SK-N-MC (cell line): ENCODE data around the gene TAF3.

Source experiments
- DNase-seq: peaks from one replicate; pipeline ENCODE4 v3.0.0-alpha.2; 2011; ENCODE audit warnings: low read depth, low spot score
- H3K27ac ChIP-seq: fragments of 200-600 bp; sonication (generic); 2 replicates; pipeline ENCODE4 v1.5.1; 2016; ENCODE audit warnings: mixed run types
- H3K36me3 ChIP-seq: fragments of 200-600 bp; sonication (generic); 2 replicates; pipeline ENCODE4 v1.6.1; 2017; ENCODE audit warnings: antibody characterized with exemption, low read length, mixed read lengths; ENCODE audit not compliant: insufficient read depth
- H3K4me3 ChIP-seq: fragments of 200-600 bp; sonication (generic); 2 replicates; pipeline ENCODE4 v1.5.1; 2016
- H3K9ac ChIP-seq: fragments of 200-600 bp; sonication (generic); 2 replicates; pipeline ENCODE4 v1.8.0; 2017; ENCODE audit warnings: mixed run types, mixed read lengths; ENCODE audit not compliant: insufficient read length
- H3K9me3 ChIP-seq: fragments of 200-600 bp; sonication (generic); 2 replicates; pipeline ENCODE4 v1.6.1; 2017; ENCODE audit warnings: low read depth, mild to moderate bottlenecking, antibody characterized with exemption, low read length, moderate library complexity, mixed read lengths
- EZH2 ChIP-seq: fragments of 200-600 bp; sonication (generic); IDR thresholded peaks from one replicate; pipeline ENCODE4 v1.6.1; 2017; ENCODE audit warnings: antibody characterized with exemption
- FOXP2 ChIP-seq: optimal IDR thresholded peaks from 2 replicates; pipeline ENCODE3; 2011; ENCODE audit warnings: mild to moderate bottlenecking, moderate library complexity; ENCODE audit not compliant: insufficient read depth; ENCODE audit errors: extremely low read length, control extremely low read depth
- POLR2AphosphoS5 ChIP-seq: IDR thresholded peaks from 2 replicates; pipeline ENCODE4 v1.6.1; 2012; ENCODE audit warnings: mild to moderate bottlenecking, low read depth, low read length, borderline replicate concordance

Gene TAF3

DNA sequence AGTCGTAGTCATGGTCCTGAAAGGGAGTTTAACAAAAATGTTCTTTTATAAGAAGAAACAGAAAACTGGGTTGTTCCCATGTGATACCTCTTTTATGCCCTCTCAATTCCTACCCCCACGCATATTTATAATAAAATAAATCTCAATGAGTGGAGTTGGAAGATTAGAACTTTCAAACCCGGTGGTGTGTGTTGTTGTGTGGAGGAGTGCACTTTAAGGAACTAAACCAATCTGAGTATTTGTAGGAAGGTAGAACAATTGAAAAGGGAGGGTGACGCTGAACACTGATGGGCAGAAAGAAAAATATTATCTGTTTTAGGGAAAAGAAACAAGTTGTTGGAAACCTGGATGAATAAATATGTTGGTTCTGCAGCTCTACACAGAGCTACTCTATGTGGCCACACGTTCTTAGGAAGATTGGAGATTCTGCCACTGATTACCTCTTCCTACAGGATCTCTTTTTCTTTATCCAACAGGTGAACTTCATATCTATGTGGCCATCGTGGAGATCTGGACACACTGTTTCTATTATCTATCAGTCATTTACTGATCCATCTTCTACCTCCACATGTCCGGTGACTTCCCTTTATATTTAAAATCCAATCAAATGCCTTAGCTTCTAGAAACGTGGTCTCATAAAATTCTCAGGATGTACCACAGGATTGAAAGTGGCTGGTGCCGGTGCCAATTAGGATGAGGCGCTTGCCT, 223.1 kb downstream of the TAF3 start:
- no peaks in the 10 kb centered on the region for H3K9me3 ChIP-seq
- no peak overlapping the region for H3K9ac ChIP-seq
- TF ChIP-seq POLR2AphosphoS5 (no peak), EZH2 (no peak), FOXP2 (no peak)
- no peak overlapping the region for H3K27ac ChIP-seq
- DNase-seq = no peak
- H3K4me3 ChIP-seq = no peak overlapping the region
- no peaks in the 10 kb centered on the region for H3K36me3 ChIP-seq

DNA sequence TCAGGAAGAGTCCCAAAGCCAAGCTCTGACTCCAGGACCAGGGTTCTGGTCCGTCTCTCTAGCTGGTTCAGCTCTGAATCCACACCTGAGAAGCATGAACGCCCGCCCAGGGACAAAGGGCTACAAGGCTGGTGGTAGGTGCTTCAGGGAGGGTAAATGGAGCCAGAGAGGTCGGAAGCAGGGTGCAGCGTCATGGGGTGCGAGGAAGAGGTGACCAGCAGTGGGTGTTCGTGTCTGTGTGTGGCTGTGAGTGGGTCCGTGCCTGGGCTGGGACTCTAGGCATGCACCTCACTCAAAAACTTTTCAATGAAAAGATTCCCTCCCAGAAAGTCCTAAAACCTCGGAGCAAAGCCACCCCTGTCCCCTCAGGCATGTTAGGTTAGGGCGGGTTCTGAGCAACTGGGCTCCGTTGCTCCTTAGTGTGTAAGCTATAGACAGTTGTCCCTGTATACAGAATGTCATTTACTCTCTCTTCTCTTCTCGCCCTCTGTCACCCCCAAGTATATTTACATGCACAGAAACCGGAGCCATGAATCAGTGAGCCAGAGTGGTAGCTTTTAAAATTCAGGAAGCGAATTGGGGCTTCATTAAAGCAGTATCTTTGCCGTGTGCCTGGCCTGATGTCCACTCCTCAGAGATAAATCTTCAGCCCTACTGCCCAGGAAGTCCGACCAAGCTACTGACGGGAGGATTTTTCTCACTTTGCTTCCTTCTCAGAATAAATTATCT, 223.9 kb downstream of the TAF3 start:
- no peaks in the 10 kb centered on the region for H3K9me3 ChIP-seq
- no peak overlapping the region for H3K4me3 ChIP-seq
- TF ChIP-seq FOXP2 (no peak), POLR2AphosphoS5 (no peak), EZH2 (no peak)
- no peak overlapping the region for H3K9ac ChIP-seq
- no peak for DNase-seq
- no peak overlapping the region for H3K27ac ChIP-seq
- H3K36me3 ChIP-seq = no peaks in the 10 kb centered on the region

DNA sequence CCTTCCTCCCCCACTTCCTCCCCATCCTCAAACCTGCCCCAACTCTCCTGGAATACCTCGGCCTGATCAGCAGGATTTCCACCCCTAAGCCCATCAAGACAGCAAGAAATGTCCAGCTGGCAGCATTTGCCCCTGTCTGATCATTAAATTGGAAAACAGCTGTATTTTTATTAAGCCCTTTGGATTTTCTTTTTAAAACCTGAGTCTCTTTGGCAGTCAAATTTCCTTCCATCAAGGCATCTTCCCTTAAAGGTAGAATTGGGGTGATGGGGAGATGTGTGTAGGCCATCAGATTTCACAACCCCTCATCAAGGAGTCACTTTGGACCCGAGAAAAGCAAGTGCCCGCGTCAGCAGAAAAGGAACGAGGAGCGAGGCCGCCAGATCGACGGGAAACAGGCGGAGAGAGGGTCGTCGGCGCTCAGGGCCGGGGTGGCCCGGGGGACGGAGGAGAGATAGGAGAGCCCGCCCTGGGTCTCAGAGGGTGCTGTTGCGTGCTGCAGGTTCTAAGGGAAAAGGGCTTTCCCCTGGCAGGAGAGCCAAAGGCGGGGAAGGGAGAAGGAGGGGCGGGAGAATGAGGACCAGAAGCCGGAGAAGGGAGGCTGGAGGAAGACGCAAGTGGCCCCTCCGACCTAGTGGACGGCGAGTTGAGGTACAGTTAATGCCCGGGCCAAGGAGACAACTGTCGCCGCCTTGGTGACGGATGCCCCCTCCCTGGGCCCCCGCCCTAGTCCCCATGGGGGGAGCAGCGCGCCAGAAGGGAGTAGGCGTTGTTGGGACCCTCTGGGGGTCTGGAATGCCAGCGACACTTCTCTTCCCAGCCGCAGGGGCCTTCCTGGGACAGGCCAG, 224.6 kb downstream of the TAF3 start:
- Histone ChIP-seq H3K36me3 (no peaks in the 10 kb centered on the region), H3K4me3 (no peak overlapping the region), H3K9ac (no peak overlapping the region), H3K9me3 (no peaks in the 10 kb centered on the region), H3K27ac (no peak overlapping the region)
- TF ChIP-seq FOXP2 = no peak
- TF ChIP-seq POLR2AphosphoS5 = no peak
- no peak for TF ChIP-seq EZH2
- DNase-seq = no peak

GRCh38 chr10:8043569-8044306, 225.4 kb downstream of the TAF3 start:
- H3K4me3 ChIP-seq = no peak overlapping the region

GRCh38 chr10:8044331-8044907, 226.1 kb downstream of the TAF3 start:
- no peak overlapping the region for H3K27ac ChIP-seq
- no peaks in the 10 kb centered on the region for H3K9me3 ChIP-seq
- H3K9ac ChIP-seq = no peak overlapping the region
- no peak for DNase-seq
- no peaks in the 10 kb centered on the region for H3K36me3 ChIP-seq
- H3K4me3 ChIP-seq = no peak overlapping the region
- TF ChIP-seq EZH2 = no peak
- no peak for TF ChIP-seq POLR2AphosphoS5
- TF ChIP-seq FOXP2 = no peak

More at GRCh38 chr10:8043569-8044306, 225.4 kb downstream of the TAF3 start:
- Histone ChIP-seq H3K9me3 (no peaks in the 10 kb centered on the region), H3K27ac (no peak overlapping the region), H3K36me3 (no peaks in the 10 kb centered on the region), H3K9ac (no peak overlapping the region)
- TF ChIP-seq EZH2 (no peak), FOXP2 (no peak), POLR2AphosphoS5 (no peak)
- no peak for DNase-seq

DNA sequence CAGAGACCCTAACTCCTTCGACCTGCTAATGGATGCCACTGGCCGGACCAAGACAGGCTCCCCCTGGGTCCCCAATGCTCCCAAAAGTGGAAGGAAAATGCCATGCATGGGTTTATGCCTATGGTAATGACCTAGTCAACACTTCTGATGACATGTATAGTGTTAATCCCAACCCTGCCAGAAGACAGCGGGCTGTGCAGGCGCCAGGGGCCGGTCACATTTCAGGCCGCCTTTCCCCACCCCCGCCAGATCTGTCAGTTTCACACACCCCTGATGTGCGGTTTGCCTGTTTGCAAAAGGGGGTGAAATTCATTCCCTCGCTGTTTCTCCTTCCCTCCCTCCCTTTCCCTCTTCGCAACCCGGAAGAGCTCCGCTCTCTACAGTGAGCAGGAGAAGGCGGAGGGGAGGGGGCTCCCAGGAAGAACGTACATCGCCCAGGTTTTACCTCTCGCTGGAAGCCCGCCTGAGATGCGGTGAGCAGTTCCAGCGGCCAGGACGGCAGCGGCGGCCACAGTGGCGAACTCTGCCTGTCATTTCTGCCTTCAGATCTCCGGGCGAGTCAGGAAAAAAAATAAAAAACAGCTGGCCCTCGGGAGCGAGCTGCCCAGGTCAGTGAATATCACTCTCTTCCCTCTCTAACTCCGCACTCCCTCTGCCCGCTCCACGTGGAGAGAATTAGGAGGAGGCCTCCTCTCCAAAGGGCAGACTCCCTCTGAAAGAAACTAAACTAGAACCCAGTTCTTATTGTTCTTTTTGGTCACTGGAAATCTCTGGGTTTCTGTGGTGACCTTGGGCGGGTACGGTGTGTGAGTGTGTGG, 226.8 kb downstream of the TAF3 start:
- no peak for DNase-seq
- H3K36me3 ChIP-seq = no peaks in the 10 kb centered on the region
- TF ChIP-seq POLR2AphosphoS5 (no peak), EZH2 (no peak), FOXP2 (no peak)
- no peak overlapping the region for H3K4me3 ChIP-seq
- no peak overlapping the region for H3K27ac ChIP-seq
- no peak overlapping the region for H3K9ac ChIP-seq
- H3K9me3 ChIP-seq = no peaks in the 10 kb centered on the region

GRCh38 chr10:8045726-8046494, 227.6 kb downstream of the TAF3 start:
- H3K4me3 ChIP-seq = no peak overlapping the region

More at GRCh38 chr10:8045726-8046494, 227.6 kb downstream of the TAF3 start:
- DNase-seq = no peak
- Histone ChIP-seq H3K36me3 (no peaks in the 10 kb centered on the region), H3K9ac (no peak overlapping the region), H3K27ac (no peak overlapping the region), H3K9me3 (no peaks in the 10 kb centered on the region)
- TF ChIP-seq POLR2AphosphoS5 (no peak), EZH2 (no peak), FOXP2 (no peak)
